Erythroblast (primary cell): ENCODE data around the gene SETD1B.

Experiments used
- GATA1 ChIP-seq: IDR thresholded peaks from 2 replicates; pipeline ENCODE4 v1.6.1; 2011; ENCODE audit warnings: low read depth, mild to moderate bottlenecking, control low read depth, low read length, moderate library complexity
- POLR2A ChIP-seq: IDR thresholded peaks from 2 replicates; pipeline ENCODE4 v1.6.1; 2011; ENCODE audit warnings: mild to moderate bottlenecking, low read length

- TF ChIP-seq POLR2A (peak; percentile 99), GATA1 (no peak)
Measured at GRCh38 chr12:121802843-121803698, 738 bp upstream of the SETD1B start.
